Endothelial cell of umbilical vein (primary cell): ENCODE measurements around the gene NRK. TPM values are rescaled to one million over a fixed set of nuclear protein-coding genes. Genes with fewer than 3 reads are reported as not detected.

Source experiments
- BruUV-seq: library from RNA; stranded (reverse); fragments of 400-500 nt; replicated peaks from 2 replicates; lab custom pipeline; 2021; lab: Mats Ljungman, UMichigan
- CTCF ChIA-PET: fragments of 300-600, 350-600 bp; sonication (Branson Sonifier 250); formaldehyde crosslinking; loops from one replicate; lab custom pipeline; 2021; ENCODE audit warnings: antibody characterized with exemption, inconsistent platforms; lab: Charles Lee
- POLR2A ChIA-PET: fragments of 300-600, 350-600 bp; sonication (Branson Sonifier 250); formaldehyde crosslinking; loops from one replicate; lab custom pipeline; 2021; ENCODE audit warnings: antibody characterized with exemption, inconsistent platforms; lab: Charles Lee
- DNase-seq: peaks from one replicate; pipeline ENCODE4 v3.0.0-alpha.2; 2011; ENCODE audit warnings: low read depth, low spot score
- FAIRE-seq: peaks from 2 replicates; lab custom pipeline; 2011; peaks lifted over from hg19 to GRCh38; lab: Jason Lieb, UNC
- H2AFZ ChIP-seq: 2 replicates; pipeline ENCODE4 v1.6.0; 2012; ENCODE audit warnings: low read depth, low read length, control low read depth, inconsistent platforms
- H3K27ac ChIP-seq: 2 replicates; pipeline ENCODE4 v1.5.1; 2011; ENCODE audit warnings: low read depth, mild to moderate bottlenecking, control low read depth, low read length, moderate library complexity; ENCODE audit not compliant: insufficient read depth
- H3K27me3 ChIP-seq, 2 experiments: 2 replicates each; pipeline versions ENCODE4 v1.6.0 to v1.6.1; 2011; ENCODE audit warnings: low read length in 2 of 2, mixed read lengths in 1 of 2; ENCODE audit not compliant: control insufficient read depth in 2 of 2, insufficient read depth in 2 of 2
- H3K36me3 ChIP-seq, 2 experiments: 2 replicates in 1 of 2; 3 replicates in 1 of 2; pipeline ENCODE4 v1.5.1; 2011; ENCODE audit warnings: low read length in 2 of 2, mild to moderate bottlenecking in 1 of 2, moderate library complexity in 1 of 2; ENCODE audit not compliant: control insufficient read depth in 2 of 2, insufficient read depth in 2 of 2; ENCODE audit errors: extremely low read depth in 1 of 2
- H3K4me1 ChIP-seq: 3 replicates; pipeline ENCODE4 v1.5.1; 2011; ENCODE audit warnings: mild to moderate bottlenecking, low read length; ENCODE audit not compliant: control insufficient read depth, insufficient read depth; ENCODE audit errors: extremely low read depth
- H3K4me2 ChIP-seq: 2 replicates; pipeline ENCODE4 v1.6.1; 2011; ENCODE audit warnings: low read length, control low read depth, mixed read lengths; ENCODE audit not compliant: insufficient read depth
- H3K4me3 ChIP-seq, 3 experiments: fragments of 200-600 bp in 1 of 3; sonication (generic), shearing (Covaris generic) in 1 of 3; replicated peaks in 1 of 3; 2 replicates each; pipeline ENCODE4 v1.5.1; 2011 to 2016; ENCODE audit warnings: control low read depth in 3 of 3, low read length in 3 of 3, mild to moderate bottlenecking in 2 of 3, inconsistent platforms in 1 of 3, low read depth in 1 of 3, moderate library complexity in 1 of 3; ENCODE audit not compliant: insufficient read depth in 1 of 3
- H3K79me2 ChIP-seq: 2 replicates; pipeline ENCODE4 v1.6.0; 2012; ENCODE audit warnings: low read length, inconsistent platforms; ENCODE audit not compliant: control insufficient read depth, insufficient read depth
- H3K9ac ChIP-seq: replicated peaks from 2 replicates; pipeline ENCODE3; 2011; ENCODE audit warnings: low read length, control low read depth; ENCODE audit not compliant: insufficient read depth; ENCODE audit errors: extremely low read depth
- H3K9me1 ChIP-seq: replicated peaks from 3 replicates; pipeline ENCODE4 v1.6.0; 2011; ENCODE audit warnings: mild to moderate bottlenecking, low read length; ENCODE audit not compliant: control insufficient read depth, insufficient read depth; ENCODE audit errors: extremely low read depth
- H3K9me3 ChIP-seq: replicated peaks from 2 replicates; pipeline ENCODE4 v1.5.1; 2012; ENCODE audit warnings: low read length, inconsistent platforms; ENCODE audit not compliant: control insufficient read depth, insufficient read depth
- H4K20me1 ChIP-seq: replicated peaks from 2 replicates; pipeline ENCODE3; 2011; ENCODE audit warnings: mild to moderate bottlenecking, low read length; ENCODE audit not compliant: control insufficient read depth, insufficient read depth; ENCODE audit errors: extremely low read depth
- EZH2 ChIP-seq: IDR thresholded peaks from 2 replicates; pipeline ENCODE4 v1.6.1; 2012; ENCODE audit warnings: borderline replicate concordance, low read depth, mild to moderate bottlenecking, moderate library complexity, low read length, inconsistent platforms; ENCODE audit not compliant: severe bottlenecking
- FOS ChIP-seq: IDR thresholded peaks from 2 replicates; pipeline ENCODE4 v1.6.1; 2011; ENCODE audit warnings: mild to moderate bottlenecking, low read length, moderate library complexity, borderline replicate concordance; ENCODE audit not compliant: insufficient read depth
- GATA2 ChIP-seq: IDR thresholded peaks from 2 replicates; pipeline ENCODE4 v1.7.0; 2011; ENCODE audit warnings: low read depth, mild to moderate bottlenecking, moderate library complexity, mixed read lengths, low read length; ENCODE audit not compliant: insufficient read length, insufficient read depth
- JUN ChIP-seq: IDR thresholded peaks from 2 replicates; pipeline ENCODE4 v1.6.1; 2011; ENCODE audit warnings: borderline replicate concordance, low read depth; ENCODE audit not compliant: insufficient read length, insufficient read depth
- MYC ChIP-seq: IDR thresholded peaks from one replicate; pipeline ENCODE4 v1.6.1; 2011; ENCODE audit warnings: mild to moderate bottlenecking, low read depth, low read length
- POLR2A ChIP-seq: IDR thresholded peaks from 2 replicates; pipeline ENCODE4 v1.6.1; 2012; ENCODE audit warnings: low read depth, mild to moderate bottlenecking, control low read depth, low read length
- POLR2AphosphoS5 ChIP-seq: IDR thresholded peaks from 2 replicates; pipeline ENCODE4 v1.6.1; 2012; ENCODE audit warnings: low read depth, mild to moderate bottlenecking, control low read depth, low read length, moderate library complexity; ENCODE audit not compliant: insufficient read depth
- dilution Hi-C: fragments of 300-500 bp; cut with MboI; formaldehyde crosslinking; loops from one replicate; pipeline ENCODE4 v1.15.0; 2019; ENCODE audit warnings: low sequenced_read_pairs; ENCODE audit not compliant: extremely low pct_ligation_motif_present
- intact Hi-C: fragments of 100-400 bp; cut with micrococcal nuclease; formaldehyde crosslinking; loops from one replicate; pipeline ENCODE4 v1.10.0; 2022
- polyA plus RNA-seq, 4 experiments: library from polyadenylated mRNA; depleted of rRNA in 3 of 4; stranded (reverse) in 3 of 4; unstranded in 1 of 4; fragments of >200 nt; gene quantifications; 2 replicates each; pipeline versions ENCODE4 v1.2.1 to v1.2.3, GENCODE V29; 2011 to 2012; ENCODE audit warnings: missing spikeins in 1 of 4
- total RNA-seq: library from RNA; stranded (reverse); gene quantifications from 2 replicates; pipeline ENCODE4 v1.2.3, GENCODE V29; 2021
- TF ChIP-seq, protein P1 (sequence below), 2 donors: IDR thresholded peaks; 1 replicate in 1 of 2; 2 replicates in 1 of 2; pipeline ENCODE4 v1.5.1; 2011; ENCODE audit warnings: low read length in 2 of 2, mild to moderate bottlenecking in 2 of 2, moderate library complexity in 2 of 2, control low read depth in 1 of 2, inconsistent platforms in 1 of 2, low read depth in 1 of 2; ENCODE audit not compliant: insufficient read depth in 1 of 2; ENCODE audit errors: extremely low read depth in 1 of 2
- TF ChIP-seq, protein P2 (sequence below): IDR thresholded peaks from 2 replicates; pipeline ENCODE4 v1.6.1; 2011; ENCODE audit not compliant: insufficient read depth, insufficient read length

The NRK gene
- total and polyA plus RNA-seq, 2 donors (not counting 3 experiments of a cell fraction or from before 2014, with no cell fraction given), result 1.3 to 3.1 TPM

DNA sequence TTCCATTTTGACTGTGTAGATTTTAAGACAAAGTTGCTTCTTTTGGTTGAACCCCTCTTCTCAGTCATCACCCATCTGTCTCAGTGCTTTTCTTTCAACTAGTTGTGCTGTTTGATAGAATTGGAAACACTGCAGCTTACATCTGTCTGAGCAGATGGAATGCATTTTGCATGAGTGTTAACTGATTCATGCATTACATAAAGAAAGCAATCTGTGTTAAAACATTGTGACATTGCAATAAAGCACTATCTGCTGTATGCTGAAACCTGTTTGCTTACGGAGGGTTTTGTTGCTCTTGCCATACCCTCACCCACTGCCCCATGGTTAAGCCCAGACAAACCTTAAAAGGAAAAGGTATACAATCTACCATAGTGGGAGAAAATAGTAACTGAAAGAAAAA is 47.4 kb downstream of the NRK start:
- Histone ChIP-seq H3K4me3 (no peak overlapping the region), H3K27me3 (no peaks in the 10 kb centered on the region), H3K9me3 (no peaks in the 10 kb centered on the region), H3K27ac (no peak overlapping the region), H3K9me1 (no peaks in the 10 kb centered on the region), H3K9ac (no peak overlapping the region), H3K4me1 (no peaks in the 10 kb centered on the region), H3K79me2 (no peaks in the 10 kb centered on the region), H3K36me3 (no peaks in the 10 kb centered on the region), H3K4me2 (no peak overlapping the region), H4K20me1 (no peaks in the 10 kb centered on the region), H2AFZ (no peak overlapping the region)
- no peak for DNase-seq
- TF ChIP-seq POLR2A, result no peak
- TF ChIP-seq POLR2AphosphoS5, result no peak
- TF ChIP-seq, protein P1, sequence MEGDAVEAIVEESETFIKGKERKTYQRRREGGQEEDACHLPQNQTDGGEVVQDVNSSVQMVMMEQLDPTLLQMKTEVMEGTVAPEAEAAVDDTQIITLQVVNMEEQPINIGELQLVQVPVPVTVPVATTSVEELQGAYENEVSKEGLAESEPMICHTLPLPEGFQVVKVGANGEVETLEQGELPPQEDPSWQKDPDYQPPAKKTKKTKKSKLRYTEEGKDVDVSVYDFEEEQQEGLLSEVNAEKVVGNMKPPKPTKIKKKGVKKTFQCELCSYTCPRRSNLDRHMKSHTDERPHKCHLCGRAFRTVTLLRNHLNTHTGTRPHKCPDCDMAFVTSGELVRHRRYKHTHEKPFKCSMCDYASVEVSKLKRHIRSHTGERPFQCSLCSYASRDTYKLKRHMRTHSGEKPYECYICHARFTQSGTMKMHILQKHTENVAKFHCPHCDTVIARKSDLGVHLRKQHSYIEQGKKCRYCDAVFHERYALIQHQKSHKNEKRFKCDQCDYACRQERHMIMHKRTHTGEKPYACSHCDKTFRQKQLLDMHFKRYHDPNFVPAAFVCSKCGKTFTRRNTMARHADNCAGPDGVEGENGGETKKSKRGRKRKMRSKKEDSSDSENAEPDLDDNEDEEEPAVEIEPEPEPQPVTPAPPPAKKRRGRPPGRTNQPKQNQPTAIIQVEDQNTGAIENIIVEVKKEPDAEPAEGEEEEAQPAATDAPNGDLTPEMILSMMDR (IDR thresholded peaks at IDR 0.05; ENCODE audit: extremely low read depth in 1 of 2, insufficient read depth in 1 of 2, low read depth in 1 of 2, low read length in 2 of 2), result no peak
- no peak for TF ChIP-seq GATA2
- TF ChIP-seq, protein P2, sequence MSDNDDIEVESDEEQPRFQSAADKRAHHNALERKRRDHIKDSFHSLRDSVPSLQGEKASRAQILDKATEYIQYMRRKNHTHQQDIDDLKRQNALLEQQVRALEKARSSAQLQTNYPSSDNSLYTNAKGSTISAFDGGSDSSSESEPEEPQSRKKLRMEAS, result no peak
- TF ChIP-seq JUN, result no peak
- TF ChIP-seq FOS, result no peak
- no peak for TF ChIP-seq MYC
- no peak for TF ChIP-seq EZH2
- intact Hi-C loops (no loop called here), dilution Hi-C loops (no loop called here)
- ChIA-PET CTCF (no interaction called here), POLR2A (no interaction called here)
- BruUV-seq, result no TSS peak
- no peak for FAIRE-seq
